Measurements from ENCODE around the gene CPED1. TPM values are rescaled to one million over a fixed set of nuclear protein-coding genes. Genes with fewer than 3 reads are reported as not detected.
"Not testable (repeated sequence)": the region's sequence is repeated elsewhere in the genome, so short reads cannot be mapped to it uniquely, and the experiment has no call there.

CPED1 gene
- total RNA-seq, 2 donors from 2014 or later: 77.4 to 126 TPM

DNA sequence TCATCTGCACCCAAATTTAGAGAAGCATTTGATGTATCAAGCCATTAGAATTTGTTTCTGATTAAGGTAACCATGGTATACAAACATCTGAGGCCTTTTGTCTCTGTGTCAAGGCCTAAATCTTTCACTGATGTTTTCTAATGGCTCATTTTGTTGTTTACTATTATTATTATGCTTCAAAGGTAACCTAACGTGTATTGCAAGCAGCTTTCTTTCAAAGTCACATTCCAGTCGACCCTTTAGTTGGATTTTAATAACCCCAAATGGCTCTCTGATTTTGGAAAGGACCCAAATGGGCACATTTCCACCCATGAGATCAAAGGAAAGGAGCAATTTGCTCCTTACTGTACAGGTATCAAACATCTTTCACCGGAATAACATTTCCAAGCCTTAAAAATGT is 293.6 kb downstream of the CPED1 start:
- Histone ChIP-seq H3K36me3 (peaks cover 9% of the 10 kb centered on the region), H3K27me3 (replicated peaks; ENCODE audit: insufficient read depth) (no peaks in the 10 kb centered on the region), H3K9me3 (no peaks in the 10 kb centered on the region), H3K27ac (no peak overlapping the region), H3K4me1 (ENCODE audit: control insufficient read depth in 1 of 2, low read depth in 2 of 2) (peaks cover 3 to 13% of the 10 kb centered on the region in 2 donors), H3K4me3 (no peak overlapping the region)
- TF ChIP-seq, protein P1, sequence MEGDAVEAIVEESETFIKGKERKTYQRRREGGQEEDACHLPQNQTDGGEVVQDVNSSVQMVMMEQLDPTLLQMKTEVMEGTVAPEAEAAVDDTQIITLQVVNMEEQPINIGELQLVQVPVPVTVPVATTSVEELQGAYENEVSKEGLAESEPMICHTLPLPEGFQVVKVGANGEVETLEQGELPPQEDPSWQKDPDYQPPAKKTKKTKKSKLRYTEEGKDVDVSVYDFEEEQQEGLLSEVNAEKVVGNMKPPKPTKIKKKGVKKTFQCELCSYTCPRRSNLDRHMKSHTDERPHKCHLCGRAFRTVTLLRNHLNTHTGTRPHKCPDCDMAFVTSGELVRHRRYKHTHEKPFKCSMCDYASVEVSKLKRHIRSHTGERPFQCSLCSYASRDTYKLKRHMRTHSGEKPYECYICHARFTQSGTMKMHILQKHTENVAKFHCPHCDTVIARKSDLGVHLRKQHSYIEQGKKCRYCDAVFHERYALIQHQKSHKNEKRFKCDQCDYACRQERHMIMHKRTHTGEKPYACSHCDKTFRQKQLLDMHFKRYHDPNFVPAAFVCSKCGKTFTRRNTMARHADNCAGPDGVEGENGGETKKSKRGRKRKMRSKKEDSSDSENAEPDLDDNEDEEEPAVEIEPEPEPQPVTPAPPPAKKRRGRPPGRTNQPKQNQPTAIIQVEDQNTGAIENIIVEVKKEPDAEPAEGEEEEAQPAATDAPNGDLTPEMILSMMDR (IDR thresholded peaks at IDR 0.05): no peak
- ATAC-seq (ENCODE audit: insufficient number of reproducible peaks, low FRiP score, low read depth): no peak
- DNase-seq (ENCODE audit: low spot score): no peak

DNA sequence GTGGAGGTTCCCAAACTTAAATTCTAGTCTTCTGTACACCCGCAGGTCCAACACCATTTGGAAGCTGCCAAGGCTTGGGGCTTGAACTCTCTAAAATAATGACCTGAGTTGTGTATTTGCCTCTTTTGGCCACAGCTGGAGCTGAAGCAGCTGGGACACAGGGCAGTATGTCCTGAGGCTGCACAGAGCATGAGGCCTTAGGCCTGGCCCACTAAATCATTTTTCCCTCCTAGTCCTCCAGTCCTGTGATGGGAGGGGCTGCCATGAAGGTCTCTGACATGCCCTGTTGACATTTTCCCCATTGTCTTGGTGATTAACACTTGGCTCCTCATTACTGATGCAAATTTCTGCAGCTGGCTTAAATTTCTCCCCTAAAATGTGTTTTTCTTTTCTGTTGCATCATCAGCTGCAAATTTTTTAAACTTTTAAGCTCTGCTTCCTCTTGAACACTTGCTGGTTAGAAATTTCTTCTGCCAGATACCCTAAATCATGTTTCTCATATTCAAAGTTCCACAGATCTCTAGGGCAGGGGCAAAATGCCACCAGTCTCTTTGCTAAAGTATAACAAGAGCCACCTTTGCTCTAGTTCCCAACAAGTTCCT is 296.7 kb downstream of the CPED1 start:
- no peaks in the 10 kb centered on the region for H3K27me3 ChIP-seq (replicated peaks; ENCODE audit: insufficient read depth)
- no peak overlapping the region for H3K27ac ChIP-seq
- peaks cover 6 to 21% of the 10 kb centered on the region in 2 donors for H3K4me1 ChIP-seq (ENCODE audit: control insufficient read depth in 1 of 2, low read depth in 2 of 2)
- H3K36me3 ChIP-seq: peaks cover 12% of the 10 kb centered on the region
- no peaks in the 10 kb centered on the region for H3K9me3 ChIP-seq
- ATAC-seq (ENCODE audit: insufficient number of reproducible peaks, low FRiP score, low read depth) (no peak), DNase-seq (ENCODE audit: low spot score) (no peak)
- H3K4me3 ChIP-seq: no peak overlapping the region
- TF ChIP-seq, protein P1 (IDR thresholded peaks at IDR 0.05): no peak

DNA sequence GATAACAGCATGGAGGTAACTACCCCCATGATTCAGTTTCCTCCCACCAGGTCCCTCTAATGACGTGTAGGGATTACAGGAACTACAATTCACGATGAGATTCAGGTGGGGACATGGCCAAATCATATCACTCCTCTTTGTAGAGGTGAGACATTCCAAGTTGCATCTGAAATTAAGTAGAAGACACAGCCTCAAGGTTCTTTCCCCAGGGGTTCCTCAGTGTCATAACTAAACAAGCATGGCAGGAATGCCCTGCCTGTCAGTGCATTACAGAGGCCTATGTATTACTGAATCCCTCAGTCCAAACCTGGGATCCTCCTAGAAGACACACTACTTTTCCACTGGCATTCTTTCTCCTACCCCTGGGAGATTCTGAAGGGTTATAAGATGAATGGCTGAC is 297.7 kb downstream of the CPED1 start:
- Histone ChIP-seq H3K4me1 (ENCODE audit: control insufficient read depth in 1 of 2, low read depth in 2 of 2) (peaks cover 6 to 15% of the 10 kb centered on the region in 2 donors), H3K27ac (no peak overlapping the region), H3K36me3 (peaks cover 12% of the 10 kb centered on the region), H3K27me3 (replicated peaks; ENCODE audit: insufficient read depth) (no peaks in the 10 kb centered on the region), H3K9me3 (no peaks in the 10 kb centered on the region), H3K4me3 (no peak overlapping the region)
- ATAC-seq (ENCODE audit: insufficient number of reproducible peaks, low FRiP score, low read depth): no peak
- TF ChIP-seq, protein P1 (IDR thresholded peaks at IDR 0.05): no peak
- DNase-seq (ENCODE audit: low spot score): no peak

DNA sequence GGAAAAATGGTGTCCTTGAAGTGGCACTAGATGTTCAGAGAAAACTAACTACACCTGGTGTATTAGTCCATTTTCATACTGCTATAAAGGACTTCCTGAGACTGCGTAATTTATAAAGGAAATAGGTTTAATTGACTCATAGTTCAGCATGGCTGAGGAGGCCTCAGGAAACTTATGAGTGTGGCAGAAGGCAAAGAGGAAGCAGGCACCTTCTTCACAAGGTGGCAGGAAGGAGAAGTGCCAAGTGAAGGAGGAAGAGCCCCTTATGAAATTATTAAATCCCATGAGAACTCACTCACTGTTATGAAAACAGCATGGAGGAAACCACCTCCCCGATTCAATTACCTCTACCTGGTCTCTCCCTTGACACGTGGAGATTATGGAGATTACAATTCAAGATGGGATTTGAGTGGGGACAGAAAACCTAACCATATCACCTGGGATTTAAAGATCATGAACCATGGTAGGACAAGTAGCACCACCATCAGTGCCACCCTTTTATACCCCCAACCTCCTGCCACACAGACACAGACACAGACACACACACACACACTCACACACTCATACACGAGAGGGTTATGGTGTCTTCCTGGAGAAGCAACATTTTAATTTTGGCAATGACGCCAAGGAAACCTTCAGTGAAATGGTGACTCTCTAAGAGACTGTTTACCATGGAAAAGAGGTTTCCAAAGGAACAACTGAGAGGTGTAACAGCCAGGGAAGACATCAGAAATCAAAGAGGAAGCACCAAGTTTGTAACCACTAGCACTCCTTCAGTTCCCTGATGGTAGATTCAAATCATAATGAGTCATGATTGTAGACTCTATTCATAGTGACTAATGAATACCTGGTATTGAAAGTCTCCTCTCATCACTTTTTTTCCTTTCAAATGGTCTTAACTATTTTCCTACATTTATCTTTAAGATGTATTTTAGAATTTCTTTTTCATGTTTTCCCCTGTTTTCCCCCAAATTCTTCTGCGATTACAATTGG is 298.5 kb downstream of the CPED1 start:
- no peaks in the 10 kb centered on the region for H3K9me3 ChIP-seq
- ATAC-seq (ENCODE audit: insufficient number of reproducible peaks, low FRiP score, low read depth) (no peak), DNase-seq (ENCODE audit: low spot score) (no peak)
- no peak overlapping the region for H3K27ac ChIP-seq
- H3K4me1 ChIP-seq (ENCODE audit: control insufficient read depth in 1 of 2, low read depth in 2 of 2): peaks cover 6 to 15% of the 10 kb centered on the region in 2 donors
- TF ChIP-seq, protein P1 (IDR thresholded peaks at IDR 0.05): no peak
- no peak overlapping the region for H3K4me3 ChIP-seq
- peaks cover 12% of the 10 kb centered on the region for H3K36me3 ChIP-seq
- H3K27me3 ChIP-seq (replicated peaks; ENCODE audit: insufficient read depth): no peaks in the 10 kb centered on the region

DNA sequence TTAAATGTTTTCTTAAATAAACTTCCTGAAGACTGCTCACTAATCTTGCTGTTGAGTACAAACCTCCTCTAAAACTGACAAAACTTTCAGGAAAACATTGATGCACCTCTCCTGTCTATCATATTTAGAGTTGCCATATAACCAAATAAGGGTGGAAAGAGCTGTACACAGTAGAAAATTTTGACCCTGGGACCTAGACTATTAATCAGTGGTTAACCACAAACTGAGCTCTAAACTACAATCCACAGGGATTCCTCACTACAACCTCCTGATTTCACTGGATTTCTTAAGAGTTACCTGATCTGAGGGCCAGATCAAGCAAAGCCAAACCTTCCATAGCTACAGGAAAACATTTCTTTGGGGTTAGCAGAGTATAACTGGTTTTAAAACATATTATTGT is 300.4 kb downstream of the CPED1 start:
- H3K27ac ChIP-seq: peak overlapping the region in 1 of 2 donors; percentile 19
- H3K36me3 ChIP-seq: peaks cover 12% of the 10 kb centered on the region
- TF ChIP-seq, protein P1 (IDR thresholded peaks at IDR 0.05): no peak
- H3K9me3 ChIP-seq: no peaks in the 10 kb centered on the region
- peaks cover 6 to 15% of the 10 kb centered on the region in 2 donors for H3K4me1 ChIP-seq (ENCODE audit: control insufficient read depth in 1 of 2, low read depth in 2 of 2)
- H3K27me3 ChIP-seq (replicated peaks; ENCODE audit: insufficient read depth): no peaks in the 10 kb centered on the region
- H3K4me3 ChIP-seq: no peak overlapping the region
- no peak for DNase-seq (ENCODE audit: low spot score)
- ATAC-seq (ENCODE audit: insufficient number of reproducible peaks, low FRiP score, low read depth): no peak

DNA sequence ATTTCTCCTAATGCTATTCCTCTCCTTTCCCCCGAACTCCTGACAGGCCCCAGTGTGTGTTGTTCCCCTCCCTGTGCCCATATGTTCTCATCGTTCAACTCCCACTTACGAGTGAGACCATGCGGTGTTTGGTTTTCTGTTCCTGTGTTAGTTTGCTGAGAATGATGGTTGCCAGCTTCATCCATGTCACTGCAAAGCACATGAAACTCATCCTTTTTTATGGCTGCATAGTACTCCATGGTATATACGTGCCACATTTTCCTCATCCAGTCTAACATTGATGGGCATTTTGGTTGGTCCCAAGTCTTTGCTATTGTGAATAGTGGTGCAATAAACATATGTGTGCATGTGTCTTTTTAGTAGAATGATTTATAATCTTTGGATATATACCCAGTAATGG is 301.4 kb downstream of the CPED1 start:
- H3K27me3 ChIP-seq (replicated peaks; ENCODE audit: insufficient read depth); H3K4me3 ChIP-seq; ATAC-seq (ENCODE audit: insufficient number of reproducible peaks, low FRiP score, low read depth); H3K9me3 ChIP-seq; H3K36me3 ChIP-seq; DNase-seq (ENCODE audit: low spot score); H3K27ac ChIP-seq: not testable (repeated sequence)
- H3K4me1 ChIP-seq (ENCODE audit: control insufficient read depth in 1 of 2, low read depth in 2 of 2): peaks cover 6 to 15% of the 10 kb centered on the region in 2 donors
